Neutrophil (primary cell): Measurements from ENCODE around the gene PRPF38B.
"Not testable (repeated sequence)": the region's sequence is repeated elsewhere in the genome, so short reads cannot be mapped to it uniquely, and the experiment has no call there.

Experiments
- H3K27ac ChIP-seq: fragments of 200-600 bp; sonication (generic); 2 replicates; pipeline ENCODE4 v1.5.1; 2016; ENCODE audit warnings: mild to moderate bottlenecking, moderate library complexity
- H3K27me3 ChIP-seq: fragments of 200-600 bp; sonication (generic); 2 replicates; pipeline ENCODE4 v1.6.0; 2016; ENCODE audit warnings: mild to moderate bottlenecking
- H3K36me3 ChIP-seq: fragments of 200-600 bp; sonication (generic); 2 replicates; pipeline ENCODE4 v1.5.1; 2017
- H3K4me1 ChIP-seq, 2 experiments: fragments of 200-600 bp in 1 of 2; sonication (generic) in 1 of 2; 1 replicate in 1 of 2; 2 replicates in 1 of 2; pipeline versions ENCODE4 v1.5.1 to v1.6.1; 2013 to 2016; ENCODE audit warnings: low read depth in 1 of 2, low read length in 1 of 2, mild to moderate bottlenecking in 1 of 2, moderate library complexity in 1 of 2; ENCODE audit not compliant: control insufficient read depth in 1 of 2, insufficient read depth in 1 of 2
- H3K4me3 ChIP-seq, 2 experiments: fragments of 200-600 bp in 1 of 2; sonication (generic) in 1 of 2; 1 replicate in 1 of 2; 2 replicates in 1 of 2; pipeline ENCODE4 v1.5.1; 2013 to 2016; ENCODE audit warnings: low read depth in 1 of 2, low read length in 1 of 2, mild to moderate bottlenecking in 1 of 2, moderate library complexity in 1 of 2
- H3K9me3 ChIP-seq: fragments of 200-600 bp; sonication (generic); 2 replicates; pipeline ENCODE4 v1.5.1; 2016
- CTCF ChIP-seq: fragments of 200-600 bp; sonication (generic); IDR thresholded peaks from 2 replicates; pipeline ENCODE4 v1.5.1; 2016; ENCODE audit warnings: antibody characterized with exemption

The PRPF38B gene

GRCh38 chr1:108699375-108700332 is 7.5 kb downstream of the PRPF38B start:
- TF ChIP-seq CTCF: no peak
- Histone ChIP-seq H3K27ac (peak overlapping the region; percentile 47), H3K27me3 (no peaks in the 10 kb centered on the region), H3K36me3 (peaks cover 68% of the 10 kb centered on the region), H3K4me3 (no peak overlapping the region), H3K4me1 (peaks cover 26 to 32% of the 10 kb centered on the region in 2 experiments), H3K9me3 (no peaks in the 10 kb centered on the region)

- no peak overlapping the region for H3K4me3 ChIP-seq
- H3K4me1 ChIP-seq: peaks cover 14 to 18% of the 10 kb centered on the region in 2 experiments
- H3K27me3 ChIP-seq: no peaks in the 10 kb centered on the region
- no peak for TF ChIP-seq CTCF
- H3K27ac ChIP-seq: no peak overlapping the region
- H3K36me3 ChIP-seq: peaks cover 60% of the 10 kb centered on the region
- no peaks in the 10 kb centered on the region for H3K9me3 ChIP-seq
Observed at GRCh38 chr1:108701176-108701849, 9.2 kb downstream of the PRPF38B start.

- not testable (repeated sequence) for H3K9me3 ChIP-seq, H3K27me3 ChIP-seq, H3K27ac ChIP-seq, H3K4me3 ChIP-seq
- H3K4me1 ChIP-seq: peaks cover 14 to 18% of the 10 kb centered on the region in 2 experiments
- peaks cover 52% of the 10 kb centered on the region for H3K36me3 ChIP-seq
Observed at GRCh38 chr1:108702109-108702508, 10.0 kb downstream of the PRPF38B start.

- H3K27me3 ChIP-seq: no peaks in the 10 kb centered on the region
- peak overlapping the region; percentile 61 for H3K27ac ChIP-seq
- H3K4me1 ChIP-seq: peaks cover 14 to 18% of the 10 kb centered on the region in 2 experiments
- H3K9me3 ChIP-seq: no peaks in the 10 kb centered on the region
- peaks cover 33% of the 10 kb centered on the region for H3K36me3 ChIP-seq
- no peak for TF ChIP-seq CTCF
- H3K4me3 ChIP-seq: no peak overlapping the region
Observed at GRCh38 chr1:108703939-108704338, 11.8 kb downstream of the PRPF38B start.

- TF ChIP-seq CTCF: no peak
Observed at GRCh38 chr1:108704496-108704895, 12.4 kb downstream of the PRPF38B start.

GRCh38 chr1:108706643-108707042 is 14.5 kb downstream of the PRPF38B start:
- H3K4me1 ChIP-seq: peaks cover 14 to 18% of the 10 kb centered on the region in 2 experiments
- H3K36me3 ChIP-seq: peaks cover 6% of the 10 kb centered on the region
- no peak overlapping the region for H3K27ac ChIP-seq
- H3K27me3 ChIP-seq: no peaks in the 10 kb centered on the region
- no peaks in the 10 kb centered on the region for H3K9me3 ChIP-seq
- H3K4me3 ChIP-seq: no peak overlapping the region
- no peak for TF ChIP-seq CTCF

More at GRCh38 chr1:108704496-108704895, 12.4 kb downstream of the PRPF38B start:
- H3K4me3 ChIP-seq: no peak overlapping the region
- H3K36me3 ChIP-seq: peaks cover 28% of the 10 kb centered on the region
- no peaks in the 10 kb centered on the region for H3K9me3 ChIP-seq
- H3K27me3 ChIP-seq: no peaks in the 10 kb centered on the region
- peaks cover 14 to 18% of the 10 kb centered on the region in 2 experiments for H3K4me1 ChIP-seq
- H3K27ac ChIP-seq: no peak overlapping the region
